ENCODE measurements around the gene WARS2.

DNA sequence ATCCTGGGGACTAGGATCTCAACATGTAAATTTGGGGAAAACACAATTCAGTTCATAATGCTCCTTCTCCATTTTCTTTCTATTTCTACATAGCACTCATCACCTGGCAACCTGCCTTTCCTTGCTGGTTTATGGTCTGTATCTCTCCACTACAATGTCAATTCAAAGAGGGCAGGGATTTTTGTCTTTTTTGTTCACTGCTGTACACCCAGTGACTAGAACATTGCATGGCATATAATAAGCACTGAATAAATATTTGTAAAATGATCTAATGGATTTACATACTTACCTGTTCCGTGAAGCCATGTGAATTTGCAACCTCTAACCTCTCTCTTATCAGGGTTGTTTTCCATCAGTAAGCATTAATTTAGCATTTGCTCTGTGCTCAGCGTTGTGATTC is 124.9 kb downstream of the WARS2 start:
- TF ChIP-seq POLR2A (IDR thresholded peaks at IDR 0.05) (no peak), POLR2AphosphoS5 (IDR thresholded peaks at IDR 0.05) (no peak)
- TF ChIP-seq, protein P1, sequence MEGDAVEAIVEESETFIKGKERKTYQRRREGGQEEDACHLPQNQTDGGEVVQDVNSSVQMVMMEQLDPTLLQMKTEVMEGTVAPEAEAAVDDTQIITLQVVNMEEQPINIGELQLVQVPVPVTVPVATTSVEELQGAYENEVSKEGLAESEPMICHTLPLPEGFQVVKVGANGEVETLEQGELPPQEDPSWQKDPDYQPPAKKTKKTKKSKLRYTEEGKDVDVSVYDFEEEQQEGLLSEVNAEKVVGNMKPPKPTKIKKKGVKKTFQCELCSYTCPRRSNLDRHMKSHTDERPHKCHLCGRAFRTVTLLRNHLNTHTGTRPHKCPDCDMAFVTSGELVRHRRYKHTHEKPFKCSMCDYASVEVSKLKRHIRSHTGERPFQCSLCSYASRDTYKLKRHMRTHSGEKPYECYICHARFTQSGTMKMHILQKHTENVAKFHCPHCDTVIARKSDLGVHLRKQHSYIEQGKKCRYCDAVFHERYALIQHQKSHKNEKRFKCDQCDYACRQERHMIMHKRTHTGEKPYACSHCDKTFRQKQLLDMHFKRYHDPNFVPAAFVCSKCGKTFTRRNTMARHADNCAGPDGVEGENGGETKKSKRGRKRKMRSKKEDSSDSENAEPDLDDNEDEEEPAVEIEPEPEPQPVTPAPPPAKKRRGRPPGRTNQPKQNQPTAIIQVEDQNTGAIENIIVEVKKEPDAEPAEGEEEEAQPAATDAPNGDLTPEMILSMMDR (IDR thresholded peaks at IDR 0.05) = no peak
